Panc1 (cell line): ENCODE data around the gene CAPN8.

Experiments
- POLR2AphosphoS5 ChIP-seq: IDR thresholded peaks from 2 replicates; pipeline ENCODE4 v1.6.1; 2012; ENCODE audit warnings: mild to moderate bottlenecking, low read depth, low read length, moderate library complexity
- SIN3A ChIP-seq: IDR thresholded peaks from 2 replicates; pipeline ENCODE4 v1.6.1; 2012; ENCODE audit warnings: low read depth, mild to moderate bottlenecking, low read length, moderate library complexity, borderline replicate concordance; ENCODE audit not compliant: insufficient read depth
- TF ChIP-seq, protein P1 (sequence below): fragments of 450-650 bp; IDR thresholded peaks from 2 replicates; pipeline ENCODE4 v1.5.1; 2017; ENCODE audit warnings: mild to moderate bottlenecking

DNA sequence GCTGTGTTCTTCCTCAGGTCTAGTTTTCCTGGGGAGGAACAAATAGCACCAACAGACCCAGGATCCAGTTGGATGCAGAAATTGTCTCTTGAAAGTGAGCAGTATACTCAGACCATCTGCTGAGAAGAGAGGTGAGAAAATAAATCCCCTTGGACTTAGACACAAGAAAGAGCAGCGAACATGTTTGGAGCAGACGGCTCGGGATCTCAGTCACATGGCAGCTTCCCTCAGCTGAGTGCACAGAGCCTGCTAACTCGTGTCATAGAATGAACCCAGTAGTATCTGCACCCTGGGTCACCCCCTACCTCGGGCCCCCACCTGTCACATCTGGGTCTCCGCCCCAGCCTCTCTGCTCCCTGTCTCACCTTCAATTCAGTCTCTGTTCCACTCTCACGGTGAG is 156.7 kb downstream of the CAPN8 start:
- TF ChIP-seq POLR2AphosphoS5 (no peak), SIN3A (no peak)
- TF ChIP-seq, protein P1, sequence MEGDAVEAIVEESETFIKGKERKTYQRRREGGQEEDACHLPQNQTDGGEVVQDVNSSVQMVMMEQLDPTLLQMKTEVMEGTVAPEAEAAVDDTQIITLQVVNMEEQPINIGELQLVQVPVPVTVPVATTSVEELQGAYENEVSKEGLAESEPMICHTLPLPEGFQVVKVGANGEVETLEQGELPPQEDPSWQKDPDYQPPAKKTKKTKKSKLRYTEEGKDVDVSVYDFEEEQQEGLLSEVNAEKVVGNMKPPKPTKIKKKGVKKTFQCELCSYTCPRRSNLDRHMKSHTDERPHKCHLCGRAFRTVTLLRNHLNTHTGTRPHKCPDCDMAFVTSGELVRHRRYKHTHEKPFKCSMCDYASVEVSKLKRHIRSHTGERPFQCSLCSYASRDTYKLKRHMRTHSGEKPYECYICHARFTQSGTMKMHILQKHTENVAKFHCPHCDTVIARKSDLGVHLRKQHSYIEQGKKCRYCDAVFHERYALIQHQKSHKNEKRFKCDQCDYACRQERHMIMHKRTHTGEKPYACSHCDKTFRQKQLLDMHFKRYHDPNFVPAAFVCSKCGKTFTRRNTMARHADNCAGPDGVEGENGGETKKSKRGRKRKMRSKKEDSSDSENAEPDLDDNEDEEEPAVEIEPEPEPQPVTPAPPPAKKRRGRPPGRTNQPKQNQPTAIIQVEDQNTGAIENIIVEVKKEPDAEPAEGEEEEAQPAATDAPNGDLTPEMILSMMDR: no peak
